Measurements from ENCODE around the gene SUCLG2.

DNA sequence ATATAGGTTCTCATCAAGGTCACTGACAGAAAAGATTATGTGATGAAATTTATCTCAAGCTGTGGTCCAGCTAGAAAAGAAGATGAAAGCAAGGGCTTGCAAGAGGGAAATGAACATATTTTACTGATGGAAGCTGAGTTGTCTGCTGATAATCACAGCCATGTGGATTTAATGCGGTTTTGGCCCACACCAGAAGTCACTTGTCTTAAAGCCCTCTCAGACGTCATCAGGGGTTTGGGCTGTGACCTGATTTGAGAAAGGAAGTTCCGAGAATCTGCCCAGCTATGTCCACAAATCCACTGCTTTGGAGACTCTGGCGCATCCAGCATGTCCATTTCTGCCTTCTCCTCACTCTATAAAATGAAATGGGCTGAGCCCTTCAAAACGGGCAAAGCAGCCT lies 278.4 kb downstream of the SUCLG2 start:
- TF ChIP-seq, protein P1, sequence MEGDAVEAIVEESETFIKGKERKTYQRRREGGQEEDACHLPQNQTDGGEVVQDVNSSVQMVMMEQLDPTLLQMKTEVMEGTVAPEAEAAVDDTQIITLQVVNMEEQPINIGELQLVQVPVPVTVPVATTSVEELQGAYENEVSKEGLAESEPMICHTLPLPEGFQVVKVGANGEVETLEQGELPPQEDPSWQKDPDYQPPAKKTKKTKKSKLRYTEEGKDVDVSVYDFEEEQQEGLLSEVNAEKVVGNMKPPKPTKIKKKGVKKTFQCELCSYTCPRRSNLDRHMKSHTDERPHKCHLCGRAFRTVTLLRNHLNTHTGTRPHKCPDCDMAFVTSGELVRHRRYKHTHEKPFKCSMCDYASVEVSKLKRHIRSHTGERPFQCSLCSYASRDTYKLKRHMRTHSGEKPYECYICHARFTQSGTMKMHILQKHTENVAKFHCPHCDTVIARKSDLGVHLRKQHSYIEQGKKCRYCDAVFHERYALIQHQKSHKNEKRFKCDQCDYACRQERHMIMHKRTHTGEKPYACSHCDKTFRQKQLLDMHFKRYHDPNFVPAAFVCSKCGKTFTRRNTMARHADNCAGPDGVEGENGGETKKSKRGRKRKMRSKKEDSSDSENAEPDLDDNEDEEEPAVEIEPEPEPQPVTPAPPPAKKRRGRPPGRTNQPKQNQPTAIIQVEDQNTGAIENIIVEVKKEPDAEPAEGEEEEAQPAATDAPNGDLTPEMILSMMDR (IDR thresholded peaks at IDR 0.05) = no peak
- no peak for TF ChIP-seq POLR2A (IDR thresholded peaks at IDR 0.05)
- TF ChIP-seq EP300 (IDR thresholded peaks at IDR 0.05) = no peak
